Peyer's patch (tissue), 4 donors: Measurements from ENCODE around the gene TIAM1. TPM values are rescaled to one million over a fixed set of nuclear protein-coding genes. Genes with fewer than 3 reads are reported as not detected.

Experiments used
- DNase-seq, 3 donors: peaks; one replicate each; pipeline ENCODE4 v3.0.0-alpha.2; 2017 to 2019
- H3K27ac ChIP-seq, 4 donors: fragments of 200-600 bp; sonication (generic); one replicate each; pipeline ENCODE4 v1.5.1; 2016 to 2019
- H3K27me3 ChIP-seq, 2 donors: fragments of 200-600 bp; sonication (generic); one replicate each; pipeline ENCODE4 v1.5.1; 2019
- H3K36me3 ChIP-seq, 3 donors: fragments of 200-600 bp; sonication (generic); one replicate each; pipeline ENCODE4 v1.5.1; 2016 to 2019
- H3K4me1 ChIP-seq, 4 donors: fragments of 200-600 bp; sonication (generic); one replicate each; pipeline ENCODE4 v1.5.1; 2016 to 2019
- H3K4me3 ChIP-seq, 4 donors: fragments of 200-600 bp; sonication (generic); 1 replicate in 3 of 4; 2 replicates in 1 of 4; pipeline ENCODE4 v1.5.1; 2016 to 2019; ENCODE audit warnings: mild to moderate bottlenecking in 1 of 4
- H3K9me3 ChIP-seq, 4 donors: fragments of 200-600 bp; sonication (generic); one replicate each; pipeline ENCODE4 v1.5.1; 2016 to 2019; ENCODE audit warnings: mild to moderate bottlenecking in 1 of 4
- POLR2A ChIP-seq, 2 donors: fragments of 450-650 bp; IDR thresholded peaks; one replicate each; pipeline ENCODE4 v1.5.1; 2017; ENCODE audit warnings: antibody characterized with exemption in 2 of 2, mild to moderate bottlenecking in 2 of 2, moderate library complexity in 2 of 2
- total RNA-seq, 4 donors: library from RNA; depleted of rRNA; stranded (reverse); fragments of >200 nt; gene quantifications; one replicate each; pipeline ENCODE4 v1.1.0, GENCODE V29; 2016
- TF ChIP-seq, protein P1 (sequence below), 6 experiments: fragments of 450-650 bp in 4 of 6; fragments of 200-600 bp in 2 of 6; sonication (generic) in 1 of 6; IDR thresholded peaks; one replicate each; pipeline ENCODE4 v1.5.1; 2017 to 2019; ENCODE audit warnings: antibody characterized with exemption in 6 of 6, mild to moderate bottlenecking in 3 of 6, moderate library complexity in 1 of 6

Gene TIAM1
- total RNA-seq, 4 donors from 2014 or later = 1.4 to 13.2 (median 2.9) TPM

DNA sequence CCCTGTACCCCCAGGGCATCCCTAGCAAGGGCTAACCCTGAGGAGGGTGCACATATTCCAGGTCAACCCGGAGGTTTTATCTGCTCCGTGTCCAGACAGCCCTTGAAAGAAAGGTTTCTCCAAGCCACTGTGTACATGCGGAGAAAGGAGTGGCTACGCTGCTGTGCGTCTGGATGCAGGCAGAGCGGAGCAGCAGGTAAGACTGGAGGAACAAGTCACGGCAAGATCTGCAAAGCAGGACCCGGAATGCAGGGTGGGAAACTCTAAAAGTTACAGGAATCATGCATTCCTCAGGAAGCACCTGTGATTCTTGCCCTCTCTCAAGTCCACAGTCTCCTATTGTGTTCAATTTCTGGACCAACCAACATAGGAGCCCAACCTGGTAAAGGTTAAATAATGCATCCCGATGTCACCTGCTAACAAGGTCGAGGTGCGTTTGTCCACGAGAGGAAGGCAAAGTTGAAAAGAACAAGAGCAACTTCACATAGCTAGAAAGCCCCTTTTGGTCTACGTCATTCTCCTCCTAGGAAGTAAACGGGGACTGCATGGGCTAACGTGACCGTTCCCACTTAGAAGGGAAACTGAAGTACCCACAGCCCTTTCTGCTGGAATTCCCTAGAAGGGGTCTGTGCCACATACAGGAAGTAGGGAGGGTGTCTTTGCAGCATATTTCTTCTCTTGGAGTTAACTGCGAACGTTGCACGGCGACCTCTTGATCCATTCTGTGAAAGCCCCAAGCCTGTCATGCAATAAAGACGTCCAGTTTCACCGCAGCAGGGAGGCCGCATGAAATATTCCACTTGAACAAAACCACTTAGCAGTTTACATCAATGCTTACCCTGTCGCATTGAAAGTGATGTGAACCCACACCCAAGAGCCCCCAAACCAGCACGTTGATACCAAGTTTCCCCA lies 5.8 kb downstream of the TIAM1 start:
- TF ChIP-seq, protein P1, sequence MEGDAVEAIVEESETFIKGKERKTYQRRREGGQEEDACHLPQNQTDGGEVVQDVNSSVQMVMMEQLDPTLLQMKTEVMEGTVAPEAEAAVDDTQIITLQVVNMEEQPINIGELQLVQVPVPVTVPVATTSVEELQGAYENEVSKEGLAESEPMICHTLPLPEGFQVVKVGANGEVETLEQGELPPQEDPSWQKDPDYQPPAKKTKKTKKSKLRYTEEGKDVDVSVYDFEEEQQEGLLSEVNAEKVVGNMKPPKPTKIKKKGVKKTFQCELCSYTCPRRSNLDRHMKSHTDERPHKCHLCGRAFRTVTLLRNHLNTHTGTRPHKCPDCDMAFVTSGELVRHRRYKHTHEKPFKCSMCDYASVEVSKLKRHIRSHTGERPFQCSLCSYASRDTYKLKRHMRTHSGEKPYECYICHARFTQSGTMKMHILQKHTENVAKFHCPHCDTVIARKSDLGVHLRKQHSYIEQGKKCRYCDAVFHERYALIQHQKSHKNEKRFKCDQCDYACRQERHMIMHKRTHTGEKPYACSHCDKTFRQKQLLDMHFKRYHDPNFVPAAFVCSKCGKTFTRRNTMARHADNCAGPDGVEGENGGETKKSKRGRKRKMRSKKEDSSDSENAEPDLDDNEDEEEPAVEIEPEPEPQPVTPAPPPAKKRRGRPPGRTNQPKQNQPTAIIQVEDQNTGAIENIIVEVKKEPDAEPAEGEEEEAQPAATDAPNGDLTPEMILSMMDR (IDR thresholded peaks at IDR 0.05) = no peak
- no peak for TF ChIP-seq POLR2A (IDR thresholded peaks at IDR 0.05)
- DNase-seq = no peak
- Histone ChIP-seq H3K27me3 (no peaks in the 10 kb centered on the region), H3K9me3 (no peaks in the 10 kb centered on the region), H3K27ac (no peak overlapping the region), H3K4me1 (no peaks in the 10 kb centered on the region), H3K36me3 (no peaks in the 10 kb centered on the region), H3K4me3 (no peak overlapping the region)

DNA sequence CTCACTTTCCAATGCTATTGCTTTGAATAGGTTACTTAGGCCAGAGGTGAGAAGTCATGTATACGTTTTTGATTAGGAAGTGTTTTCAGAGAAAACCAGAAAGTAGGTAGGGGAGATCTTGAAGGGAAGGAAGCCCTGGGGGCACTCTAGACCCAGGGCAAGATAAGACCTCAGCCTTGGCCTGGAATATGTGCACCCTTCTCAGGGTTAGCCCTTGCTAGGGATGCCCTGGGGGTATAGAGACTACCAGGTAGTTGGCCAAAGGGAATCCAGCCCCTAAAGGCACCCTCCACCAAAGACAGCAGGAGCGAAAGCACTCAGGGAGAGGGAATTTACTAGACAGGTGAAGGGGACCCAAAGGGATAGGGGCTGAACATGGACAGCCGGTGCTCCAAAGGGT lies 7.0 kb downstream of the TIAM1 start:
- Histone ChIP-seq H3K27me3 (no peaks in the 10 kb centered on the region), H3K36me3 (no peaks in the 10 kb centered on the region), H3K27ac (no peak overlapping the region), H3K9me3 (no peaks in the 10 kb centered on the region), H3K4me1 (no peaks in the 10 kb centered on the region), H3K4me3 (no peak overlapping the region)
- no peak for DNase-seq
- TF ChIP-seq, protein P1 (IDR thresholded peaks at IDR 0.05) = no peak
- no peak for TF ChIP-seq POLR2A (IDR thresholded peaks at IDR 0.05)

DNA sequence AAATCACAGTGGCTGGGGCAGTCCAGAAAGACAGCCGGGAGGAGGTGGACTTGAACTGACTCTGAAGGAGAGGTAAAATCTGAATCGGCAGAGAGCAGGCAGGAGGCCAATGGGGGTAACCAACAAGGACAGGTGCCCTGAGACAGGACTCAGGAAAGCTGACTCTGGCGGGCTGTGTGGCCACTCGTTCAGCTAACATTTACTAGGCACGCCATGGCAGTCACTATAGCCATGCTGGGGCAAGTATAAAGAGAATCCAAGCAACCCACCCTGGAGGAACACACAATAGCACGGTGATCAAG lies 7.4 kb downstream of the TIAM1 start:
- Histone ChIP-seq H3K4me3 (no peak overlapping the region), H3K36me3 (no peaks in the 10 kb centered on the region), H3K27ac (no peak overlapping the region), H3K9me3 (no peaks in the 10 kb centered on the region), H3K27me3 (no peaks in the 10 kb centered on the region), H3K4me1 (no peaks in the 10 kb centered on the region)
- DNase-seq = no peak
- TF ChIP-seq, protein P1 (IDR thresholded peaks at IDR 0.05) = no peak
- TF ChIP-seq POLR2A (IDR thresholded peaks at IDR 0.05) = no peak

DNA sequence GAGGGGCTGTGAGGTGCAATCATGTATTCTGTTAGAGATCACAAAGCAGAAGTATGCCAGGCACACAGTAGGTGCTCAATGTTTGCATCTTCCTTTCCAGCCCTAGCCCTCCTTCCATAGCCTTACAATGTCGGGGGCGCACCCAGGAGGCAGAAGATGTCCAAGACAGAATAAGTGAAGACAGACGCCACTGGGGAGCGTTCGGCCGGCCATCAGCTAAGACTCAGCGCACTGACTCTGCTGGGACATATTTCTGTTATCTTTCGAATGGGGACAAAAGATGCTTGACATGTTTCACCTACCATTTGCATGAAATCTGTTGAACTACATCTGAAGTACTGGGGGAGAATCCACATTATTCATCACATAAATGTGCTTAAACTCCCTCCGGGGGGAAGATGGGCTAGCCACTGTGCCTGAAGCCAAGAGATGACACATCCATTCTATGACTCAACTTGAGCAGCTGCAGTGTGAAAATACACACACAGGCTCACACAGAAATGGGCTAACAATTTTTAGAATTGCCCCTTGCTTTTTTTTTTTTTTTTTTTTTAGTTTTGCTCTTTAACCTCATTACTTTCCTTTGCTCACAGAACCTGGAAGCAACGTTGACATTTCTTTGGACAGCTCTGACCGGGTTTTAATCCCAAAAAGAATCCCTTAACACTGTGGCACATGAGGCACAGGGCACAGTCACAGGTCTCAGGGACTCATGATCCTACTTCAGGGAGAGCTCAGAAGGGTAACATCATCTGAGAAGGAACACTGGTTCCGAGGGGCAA lies 7.9 kb downstream of the TIAM1 start:
- no peaks in the 10 kb centered on the region for H3K4me1 ChIP-seq
- no peaks in the 10 kb centered on the region for H3K9me3 ChIP-seq
- H3K27ac ChIP-seq = no peak overlapping the region
- no peak for DNase-seq
- H3K36me3 ChIP-seq = no peaks in the 10 kb centered on the region
- H3K4me3 ChIP-seq = no peak overlapping the region
- TF ChIP-seq POLR2A (IDR thresholded peaks at IDR 0.05) = no peak
- TF ChIP-seq, protein P1 (IDR thresholded peaks at IDR 0.05) = no peak
- H3K27me3 ChIP-seq = no peaks in the 10 kb centered on the region

DNA sequence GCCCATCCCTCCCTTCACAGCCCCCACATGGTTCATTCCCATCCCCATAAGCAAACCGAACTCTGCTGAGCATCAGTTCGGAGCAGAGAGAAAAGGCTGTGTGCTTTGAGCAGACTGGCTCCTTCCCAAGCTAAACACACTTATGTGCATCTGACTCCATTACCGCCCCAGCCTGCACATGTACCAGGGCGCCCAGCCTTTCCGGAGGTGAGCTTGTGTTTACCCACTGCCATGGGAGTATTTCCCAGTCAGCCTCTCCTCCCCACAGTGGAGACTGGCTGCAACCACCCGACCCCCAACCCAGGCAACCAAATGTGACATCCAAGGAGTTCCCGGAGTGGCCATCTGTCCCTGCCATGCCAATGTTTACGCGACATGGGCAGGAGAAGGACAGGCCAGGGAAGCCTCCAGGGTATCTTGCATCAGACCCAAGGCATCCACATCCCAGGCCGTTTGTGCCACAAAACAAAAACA lies 9.4 kb downstream of the TIAM1 start:
- no peak for TF ChIP-seq POLR2A (IDR thresholded peaks at IDR 0.05)
- TF ChIP-seq, protein P1 (IDR thresholded peaks at IDR 0.05) = no peak

More for the DNA sequence above, 9.4 kb downstream of the TIAM1 start:
- no peak for DNase-seq
- Histone ChIP-seq H3K9me3 (no peaks in the 10 kb centered on the region), H3K36me3 (no peaks in the 10 kb centered on the region), H3K27ac (no peak overlapping the region), H3K27me3 (no peaks in the 10 kb centered on the region), H3K4me3 (no peak overlapping the region), H3K4me1 (no peaks in the 10 kb centered on the region)
